ENCODE measurements around the gene UBE2A. TPM values are rescaled to one million over a fixed set of nuclear protein-coding genes. Genes with fewer than 3 reads are reported as not detected.

UBE2A gene
- total RNA-seq, result 10 to 100 TPM; 52.0 to 62.1 (median 55.2) TPM
- 100 to 1,000 TPM in 1 of 3 donors, 10 to 100 TPM in 2; 62.2 to 101 (median 64.6) TPM for polyA plus RNA-seq
- long read RNA-seq, donor 1, transcript UBE2A-202 (6 exons, 1,874 nt), result major isoform, 38 of 44 reads
- long read RNA-seq, donor 1, partial matches to known transcripts, result 0 of 44 reads
- long read RNA-seq, donor 1, other reads (novel, unspliced or antisense), result 3 of 44 reads
- long read RNA-seq, donor 2, transcript UBE2A-206 (5 exons, 1,381 nt), result minor isoform, 11 of 102 reads
- long read RNA-seq, donor 2, transcript UBE2A-202 (6 exons, 1,874 nt), result major isoform, 79 of 102 reads
- long read RNA-seq, donor 2, partial matches to known transcripts, result 3 of 102 reads
- long read RNA-seq, donor 2, other reads (novel, unspliced or antisense), result 8 of 102 reads

GRCh38 chrX:119574394-119575266 is at the start of gene UBE2A:
TSS of gene UBE2A (plus strand) at chrX:119574563. CDS start at chrX:119574712, 149 bp downstream.
- Histone ChIP-seq H3K27me3 (ENCODE audit: insufficient read depth in 3 of 3, low read length in 2 of 3) (peaks cover 0 to 4% (median 0%) of the 10 kb centered on the region in 3 donors), H3K36me3 (ENCODE audit: insufficient read depth in 1 of 2, low read depth in 1 of 2) (peaks cover 0 to 6% of the 10 kb centered on the region in 2 donors), H3K9me3 (no peaks in the 10 kb centered on the region), H3K4me1 (peaks cover 7% of the 10 kb centered on the region), H3K27ac (peak within 1 kb of the TSS; percentile 91), H3K4me3 (peak within 1 kb of the TSS; percentile 81)
- peak; percentile 91 to 95 for DNase-seq
- TF ChIP-seq, protein P1, sequence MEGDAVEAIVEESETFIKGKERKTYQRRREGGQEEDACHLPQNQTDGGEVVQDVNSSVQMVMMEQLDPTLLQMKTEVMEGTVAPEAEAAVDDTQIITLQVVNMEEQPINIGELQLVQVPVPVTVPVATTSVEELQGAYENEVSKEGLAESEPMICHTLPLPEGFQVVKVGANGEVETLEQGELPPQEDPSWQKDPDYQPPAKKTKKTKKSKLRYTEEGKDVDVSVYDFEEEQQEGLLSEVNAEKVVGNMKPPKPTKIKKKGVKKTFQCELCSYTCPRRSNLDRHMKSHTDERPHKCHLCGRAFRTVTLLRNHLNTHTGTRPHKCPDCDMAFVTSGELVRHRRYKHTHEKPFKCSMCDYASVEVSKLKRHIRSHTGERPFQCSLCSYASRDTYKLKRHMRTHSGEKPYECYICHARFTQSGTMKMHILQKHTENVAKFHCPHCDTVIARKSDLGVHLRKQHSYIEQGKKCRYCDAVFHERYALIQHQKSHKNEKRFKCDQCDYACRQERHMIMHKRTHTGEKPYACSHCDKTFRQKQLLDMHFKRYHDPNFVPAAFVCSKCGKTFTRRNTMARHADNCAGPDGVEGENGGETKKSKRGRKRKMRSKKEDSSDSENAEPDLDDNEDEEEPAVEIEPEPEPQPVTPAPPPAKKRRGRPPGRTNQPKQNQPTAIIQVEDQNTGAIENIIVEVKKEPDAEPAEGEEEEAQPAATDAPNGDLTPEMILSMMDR (IDR thresholded peaks at IDR 0.05), result peak; percentile 38
- peak; percentile 94 to 98 (median 96) for ATAC-seq
- 0 to 31% (median 1%) methylated on average over 42 to 86 of the region's 86 CpGs for WGBS, 3 donors
- intact Hi-C loops (cut with DNase I), result loop anchor here in 1 of 2 donors (5.0 kb wide), 1 partner anchor 57 kb away; no protein-coding TSS in a partner anchor

- Histone ChIP-seq H3K4me3 (no peak overlapping the region), H3K4me1 (no peaks in the 10 kb centered on the region), H3K9me3 (no peaks in the 10 kb centered on the region), H3K27ac (peak overlapping the region; percentile 9), H3K27me3 (ENCODE audit: insufficient read depth in 3 of 3, low read length in 2 of 3) (no peaks in the 10 kb centered on the region), H3K36me3 (ENCODE audit: insufficient read depth in 1 of 2, low read depth in 1 of 2) (no peaks in the 10 kb centered on the region)
- TF ChIP-seq, protein P1 (IDR thresholded peaks at IDR 0.05), result no peak
- DNase-seq (no peak), ATAC-seq (no peak)
- intact Hi-C loops (cut with DNase I), result no loop called here
- whole genome bisulfite sequencing, 3 donors, result 55 to 70% (median 63%) methylated on average over 9 of the region's 9 CpGs
Observed at GRCh38 chrX:119529345-119530276, 44.8 kb upstream of the UBE2A start.

DNA sequence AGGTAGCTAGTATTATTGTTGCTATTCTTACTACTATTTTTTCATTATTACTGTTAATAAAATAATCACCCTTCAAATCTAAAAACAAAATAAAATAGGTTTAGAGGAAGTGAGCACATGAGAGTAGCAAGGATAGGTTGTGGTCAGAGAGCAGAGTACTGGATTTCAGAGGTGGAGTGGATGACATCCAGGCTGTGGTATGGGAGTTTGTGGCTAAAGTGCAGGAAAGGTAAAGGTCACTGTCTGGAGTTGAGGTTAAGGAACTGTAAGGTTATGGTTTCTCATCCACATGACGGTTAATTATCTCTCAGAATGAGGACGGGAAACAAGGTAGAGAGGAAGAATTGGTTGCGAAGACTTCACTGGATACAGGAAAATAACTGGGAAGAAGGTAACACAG is 36.9 kb upstream of the UBE2A start:
- no peaks in the 10 kb centered on the region for H3K9me3 ChIP-seq
- TF ChIP-seq, protein P1 (IDR thresholded peaks at IDR 0.05), result no peak
- no peak overlapping the region for H3K27ac ChIP-seq
- intact Hi-C loops (cut with DNase I), result no loop called here
- no peaks in the 10 kb centered on the region for H3K27me3 ChIP-seq (ENCODE audit: insufficient read depth in 3 of 3, low read length in 2 of 3)
- DNase-seq (no peak), ATAC-seq (no peak)
- no peak overlapping the region for H3K4me3 ChIP-seq
- H3K36me3 ChIP-seq (ENCODE audit: insufficient read depth in 1 of 2, low read depth in 1 of 2), result peaks cover 0 to 37% of the 10 kb centered on the region in 2 donors
- H3K4me1 ChIP-seq, result no peaks in the 10 kb centered on the region
- WGBS, 3 donors, result 55 to 92% (median 71%) methylated on average over 3 of the region's 3 CpGs

GRCh38 chrX:119539872-119540271 is 34.5 kb upstream of the UBE2A start:
- Histone ChIP-seq H3K27me3 (ENCODE audit: insufficient read depth in 3 of 3, low read length in 2 of 3) (no peaks in the 10 kb centered on the region), H3K4me1 (no peaks in the 10 kb centered on the region), H3K9me3 (no peaks in the 10 kb centered on the region), H3K4me3 (no peak overlapping the region), H3K27ac (no peak overlapping the region), H3K36me3 (ENCODE audit: insufficient read depth in 1 of 2, low read depth in 1 of 2) (peaks cover 0 to 37% of the 10 kb centered on the region in 2 donors)
- TF ChIP-seq, protein P1 (IDR thresholded peaks at IDR 0.05), result no peak
- ATAC-seq (no peak), DNase-seq (no peak)
- intact Hi-C loops (cut with DNase I), result no loop called here
- WGBS, 3 donors, result 42 to 67% (median 61%) methylated on average over 2 of the region's 2 CpGs
